Measurements from ENCODE around the gene CSRNP2. TPM values are rescaled to one million over a fixed set of nuclear protein-coding genes. Genes with fewer than 3 reads are reported as not detected.

The CSRNP2 gene
- total and polyA plus RNA-seq, 2 donors (not counting 3 experiments of a cell fraction or from before 2014, with no cell fraction given): 24.2 to 49.7 TPM

DNA sequence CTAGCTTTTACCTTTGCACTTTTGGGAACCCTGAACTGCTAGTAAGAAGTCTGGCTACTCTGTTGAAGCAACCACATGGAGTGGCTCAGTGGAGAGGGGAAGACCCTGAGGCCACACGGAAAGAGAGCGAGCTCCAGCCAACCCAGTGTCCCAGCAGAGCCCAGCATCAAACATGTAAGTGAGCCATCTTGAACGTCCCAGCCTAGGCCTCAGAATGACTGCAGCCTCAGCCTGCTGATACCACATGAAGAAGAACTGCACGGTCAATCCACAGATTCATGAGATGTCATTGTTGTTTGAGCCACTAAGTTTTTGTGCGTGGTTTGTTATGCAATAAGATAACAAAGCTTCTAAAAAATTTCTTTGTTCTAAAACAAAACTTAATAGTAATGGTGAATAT, 49.3 kb upstream of the CSRNP2 start:
- no peaks in the 10 kb centered on the region for H3K36me3 ChIP-seq (ENCODE audit: control insufficient read depth in 2 of 2, extremely low read depth in 1 of 2, insufficient read depth in 2 of 2, low read length in 2 of 2)
- H4K20me1 ChIP-seq (replicated peaks; ENCODE audit: control insufficient read depth, extremely low read depth, insufficient read depth, low read length): no peaks in the 10 kb centered on the region
- H3K79me2 ChIP-seq (ENCODE audit: control insufficient read depth, insufficient read depth, low read length): no peaks in the 10 kb centered on the region
- H3K9ac ChIP-seq (replicated peaks; ENCODE audit: extremely low read depth, insufficient read depth, low read length): no peak overlapping the region
- FAIRE-seq: no peak
- TF ChIP-seq EZH2 (IDR thresholded peaks at IDR 0.05; ENCODE audit: borderline replicate concordance, low read depth, low read length, severe bottlenecking) (no peak), GATA2 (IDR thresholded peaks at IDR 0.05; ENCODE audit: insufficient read depth, insufficient read length, low read depth, low read length) (no peak), FOS (IDR thresholded peaks at IDR 0.05; ENCODE audit: borderline replicate concordance, insufficient read depth, low read length) (no peak), JUN (IDR thresholded peaks at IDR 0.05; ENCODE audit: borderline replicate concordance, insufficient read depth, insufficient read length, low read depth) (no peak), POLR2A (IDR thresholded peaks at IDR 0.05; ENCODE audit: low read depth, low read length) (no peak), POLR2AphosphoS5 (IDR thresholded peaks at IDR 0.05; ENCODE audit: insufficient read depth, low read depth, low read length) (no peak), MYC (IDR thresholded peaks at IDR 0.05; ENCODE audit: low read depth, low read length) (no peak)
- TF ChIP-seq, protein P1, sequence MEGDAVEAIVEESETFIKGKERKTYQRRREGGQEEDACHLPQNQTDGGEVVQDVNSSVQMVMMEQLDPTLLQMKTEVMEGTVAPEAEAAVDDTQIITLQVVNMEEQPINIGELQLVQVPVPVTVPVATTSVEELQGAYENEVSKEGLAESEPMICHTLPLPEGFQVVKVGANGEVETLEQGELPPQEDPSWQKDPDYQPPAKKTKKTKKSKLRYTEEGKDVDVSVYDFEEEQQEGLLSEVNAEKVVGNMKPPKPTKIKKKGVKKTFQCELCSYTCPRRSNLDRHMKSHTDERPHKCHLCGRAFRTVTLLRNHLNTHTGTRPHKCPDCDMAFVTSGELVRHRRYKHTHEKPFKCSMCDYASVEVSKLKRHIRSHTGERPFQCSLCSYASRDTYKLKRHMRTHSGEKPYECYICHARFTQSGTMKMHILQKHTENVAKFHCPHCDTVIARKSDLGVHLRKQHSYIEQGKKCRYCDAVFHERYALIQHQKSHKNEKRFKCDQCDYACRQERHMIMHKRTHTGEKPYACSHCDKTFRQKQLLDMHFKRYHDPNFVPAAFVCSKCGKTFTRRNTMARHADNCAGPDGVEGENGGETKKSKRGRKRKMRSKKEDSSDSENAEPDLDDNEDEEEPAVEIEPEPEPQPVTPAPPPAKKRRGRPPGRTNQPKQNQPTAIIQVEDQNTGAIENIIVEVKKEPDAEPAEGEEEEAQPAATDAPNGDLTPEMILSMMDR (IDR thresholded peaks at IDR 0.05; ENCODE audit: extremely low read depth in 1 of 2, insufficient read depth in 1 of 2, low read depth in 1 of 2, low read length in 2 of 2): no peak
- TF ChIP-seq, protein P2, sequence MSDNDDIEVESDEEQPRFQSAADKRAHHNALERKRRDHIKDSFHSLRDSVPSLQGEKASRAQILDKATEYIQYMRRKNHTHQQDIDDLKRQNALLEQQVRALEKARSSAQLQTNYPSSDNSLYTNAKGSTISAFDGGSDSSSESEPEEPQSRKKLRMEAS (IDR thresholded peaks at IDR 0.05; ENCODE audit: insufficient read depth, insufficient read length): no peak
- H3K4me3 ChIP-seq (replicated peaks in 1 of 3; ENCODE audit: insufficient read depth in 1 of 3, low read depth in 1 of 3, low read length in 3 of 3): no peak overlapping the region
- no peak for DNase-seq (ENCODE audit: low read depth, low spot score)
- H2AFZ ChIP-seq (ENCODE audit: low read depth, low read length): no peak overlapping the region
- BruUV-seq (replicated peaks): no TSS peak
- intact Hi-C loops (cut with micrococcal nuclease): no loop called here
- dilution Hi-C loops (cut with MboI; ENCODE audit: extremely low pct_ligation_motif_present, low sequenced_read_pairs): no loop called here
- no peaks in the 10 kb centered on the region for H3K9me3 ChIP-seq (replicated peaks; ENCODE audit: control insufficient read depth, insufficient read depth, low read length)
- H3K4me2 ChIP-seq (ENCODE audit: insufficient read depth, low read length): no peak overlapping the region
- H3K4me1 ChIP-seq (ENCODE audit: control insufficient read depth, extremely low read depth, insufficient read depth, low read length): no peaks in the 10 kb centered on the region
- no peaks in the 10 kb centered on the region for H3K9me1 ChIP-seq (replicated peaks; ENCODE audit: control insufficient read depth, extremely low read depth, insufficient read depth, low read length)
- no peak overlapping the region for H3K27ac ChIP-seq (ENCODE audit: insufficient read depth, low read depth, low read length)
- no peaks in the 10 kb centered on the region for H3K27me3 ChIP-seq (ENCODE audit: control insufficient read depth in 2 of 2, insufficient read depth in 2 of 2, low read length in 2 of 2)
- ChIA-PET POLR2A (no interaction called here), CTCF (no interaction called here)
